Measurements from ENCODE around the gene ARAP3.
A peak's percentile ranks its signal among the peaks of the same experiment; 100 is the strongest.
"Not testable (repeated sequence)": the region's sequence is repeated elsewhere in the genome, so short reads cannot be mapped to it uniquely, and the experiment has no call there.

ARAP3 gene

DNA sequence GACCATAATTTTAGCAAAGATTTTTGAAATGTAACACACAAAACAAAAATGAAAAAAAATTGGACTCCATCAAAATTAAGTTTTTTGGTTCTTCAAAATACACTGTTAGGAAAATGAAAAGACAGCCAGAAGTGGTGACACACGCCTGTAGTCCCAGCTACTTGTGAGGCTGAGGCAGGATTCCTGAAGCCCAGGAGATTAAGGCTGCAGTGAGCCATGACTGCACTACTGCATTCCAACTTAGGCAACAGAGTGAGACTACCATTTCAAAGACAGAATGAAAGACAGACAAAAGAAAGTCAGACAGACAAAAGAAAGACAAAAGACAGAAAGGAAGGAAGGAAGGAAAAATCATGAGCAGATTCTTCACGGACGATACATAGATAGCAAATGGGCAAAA lies 70.7 kb downstream of the ARAP3 start:
- no peak for DNase-seq

DNA sequence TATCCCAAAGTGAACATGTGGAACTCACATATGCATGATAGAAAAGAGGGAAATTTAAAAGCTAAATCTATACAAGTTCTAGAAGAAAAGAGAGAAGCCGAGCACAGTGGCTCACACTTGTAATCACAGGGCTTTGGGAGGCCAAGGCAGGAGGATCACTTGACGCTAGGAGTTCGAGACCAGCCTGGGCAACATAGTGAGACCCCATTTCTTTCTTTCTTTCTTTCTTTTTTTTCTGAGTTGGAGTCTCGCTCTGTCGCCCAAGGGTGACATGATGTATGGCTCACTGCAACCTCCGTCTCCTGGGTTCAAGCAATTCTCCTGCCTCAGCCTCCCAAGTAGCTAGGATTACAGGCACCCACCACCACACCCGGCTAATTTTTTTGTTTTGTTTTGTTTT lies 72.1 kb downstream of the ARAP3 start:
- DNase-seq, result not testable (repeated sequence)

DNA sequence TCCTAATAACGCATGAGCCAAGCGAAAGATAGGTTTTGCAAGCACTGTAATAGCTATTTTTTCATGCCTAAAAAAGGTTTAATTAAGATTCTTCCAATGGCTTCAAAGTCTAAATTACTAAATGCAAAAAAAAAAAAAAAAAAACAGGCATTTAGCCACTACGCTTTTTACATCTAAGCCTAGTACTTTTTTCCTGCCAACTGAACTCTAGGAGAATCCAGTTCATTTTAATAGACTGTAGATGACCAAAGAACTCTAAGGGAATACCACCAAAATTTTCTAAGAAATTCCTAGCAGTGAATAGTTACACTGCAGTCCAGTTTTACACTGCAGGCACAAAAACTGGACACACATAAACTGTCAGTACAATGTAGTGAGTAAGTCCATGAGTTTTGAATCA lies 73.0 kb downstream of the ARAP3 start:
- DNase-seq, result no peak

DNA sequence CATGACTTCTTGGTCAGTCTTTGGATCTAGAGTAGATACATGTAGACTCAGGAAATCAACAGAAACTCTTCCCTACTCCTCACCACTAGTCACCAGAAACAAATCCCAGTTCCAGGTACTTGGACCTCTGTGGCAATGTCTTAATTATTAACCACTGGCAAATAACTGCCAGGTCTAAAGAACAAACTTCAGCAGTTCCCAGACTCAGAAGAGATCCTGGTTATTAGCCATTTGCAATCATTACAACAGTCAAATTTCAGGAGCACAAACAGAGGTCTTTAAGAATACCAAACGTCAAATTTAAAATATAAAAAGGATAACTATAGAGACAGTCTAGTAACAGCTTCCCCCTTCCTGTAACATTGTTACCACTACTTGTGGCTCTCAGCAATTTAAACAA lies 73.5 kb downstream of the ARAP3 start:
- DNase-seq, result no peak

DNA sequence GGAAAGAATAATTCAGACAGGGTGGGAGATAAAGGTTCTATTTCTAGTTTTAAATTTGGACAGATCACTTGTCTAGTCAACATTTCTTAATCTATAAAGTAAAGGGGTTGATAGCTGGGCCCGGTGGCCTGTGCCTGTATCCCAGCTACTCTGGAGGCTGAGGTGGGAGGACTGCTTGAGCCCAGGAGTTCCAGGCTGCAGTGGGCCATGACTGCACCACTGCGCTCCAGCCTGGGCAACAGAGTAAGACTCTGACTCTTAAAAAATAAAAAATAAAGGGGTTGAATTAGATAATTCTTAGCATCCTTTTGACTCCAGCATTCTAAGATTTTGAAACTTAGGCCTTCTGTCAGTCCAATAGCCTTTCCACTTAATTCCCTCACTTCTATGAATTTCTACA lies 74.0 kb downstream of the ARAP3 start:
- DNase-seq, result no peak

DNA sequence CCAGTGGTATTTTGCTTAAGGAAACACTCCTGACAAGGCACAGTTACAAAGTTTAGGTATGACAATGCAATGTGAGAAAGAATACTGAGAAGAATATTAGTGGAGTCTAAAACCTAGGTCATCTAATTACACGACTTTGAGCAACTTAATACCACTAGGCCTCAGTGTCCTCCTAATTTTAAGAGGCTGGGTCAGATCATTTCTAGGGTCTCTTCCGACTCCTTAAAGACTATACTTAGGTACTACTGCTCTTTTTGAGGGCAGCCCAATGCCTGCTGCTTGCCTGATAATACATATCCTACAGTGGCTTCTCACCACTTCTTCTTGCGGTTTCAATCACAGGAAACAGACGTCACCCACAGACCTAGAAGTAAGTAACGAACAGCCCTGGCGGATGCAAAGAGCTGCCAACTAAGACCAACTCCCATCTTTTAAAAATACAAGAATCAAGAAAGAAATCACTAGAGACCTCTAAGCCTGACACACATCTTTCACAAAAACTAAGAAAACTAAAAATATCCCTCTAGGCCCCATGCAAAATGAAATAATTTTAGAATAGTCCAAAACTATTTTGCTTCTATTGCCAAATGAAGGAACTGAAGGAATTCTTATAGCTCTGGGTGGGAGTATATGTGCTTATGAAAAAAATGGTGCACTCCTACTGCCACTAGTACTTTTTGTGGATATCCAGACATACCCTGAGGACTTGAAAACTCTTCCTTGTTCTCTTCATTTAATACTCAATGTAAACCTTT lies 76.3 kb downstream of the ARAP3 start:
- peak; percentile 91 for DNase-seq

DNA sequence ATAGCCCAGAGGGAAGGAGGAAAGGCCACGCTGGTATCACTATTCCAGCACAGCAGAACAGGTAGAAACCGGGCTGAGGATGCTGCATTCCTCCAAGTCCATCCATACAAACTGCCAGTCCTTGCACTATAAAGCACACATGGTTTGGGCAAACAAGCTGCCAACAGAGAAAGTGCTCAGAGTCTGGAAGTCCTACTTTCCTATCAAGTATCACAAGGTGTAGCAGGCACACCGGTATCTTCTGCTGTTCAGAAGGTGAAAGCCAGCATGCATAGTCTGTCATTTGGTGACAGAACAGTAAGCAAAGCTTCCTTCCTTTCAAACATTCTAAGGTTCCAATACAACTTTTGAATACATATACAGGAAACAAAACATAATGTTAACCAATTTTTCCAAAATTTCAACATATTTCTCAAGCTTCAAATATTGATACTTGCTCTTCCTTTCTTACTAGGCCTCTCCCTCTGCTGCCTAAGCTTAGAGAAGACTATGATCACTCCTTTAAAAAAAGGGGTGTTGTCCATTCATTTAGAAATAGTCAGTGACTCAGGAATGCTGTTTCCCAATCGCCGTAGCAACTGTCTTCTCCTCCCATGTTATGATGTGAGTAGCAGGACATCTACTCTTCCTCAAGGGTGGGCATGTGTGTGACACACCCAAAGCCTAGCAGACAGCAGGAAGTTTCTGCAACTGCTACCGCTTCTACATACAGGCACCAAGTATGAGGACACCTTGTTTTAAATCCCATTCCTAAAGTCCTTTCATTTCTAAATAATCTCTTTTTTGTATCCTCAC lies 77.9 kb downstream of the ARAP3 start:
- peak; percentile 58 for DNase-seq

Data from activated CD4-positive, alpha-beta T cell treated with anti-CD3 and anti-CD28 coated beads, Interleukin-2, Interleukin-6, amounts not matched to agents 100 ng/mL and 50 ng/mL, durations not matched to agents 16 hours and 8 hours (primary cell).